ENCODE measurements around the gene TBC1D16.

DNA sequence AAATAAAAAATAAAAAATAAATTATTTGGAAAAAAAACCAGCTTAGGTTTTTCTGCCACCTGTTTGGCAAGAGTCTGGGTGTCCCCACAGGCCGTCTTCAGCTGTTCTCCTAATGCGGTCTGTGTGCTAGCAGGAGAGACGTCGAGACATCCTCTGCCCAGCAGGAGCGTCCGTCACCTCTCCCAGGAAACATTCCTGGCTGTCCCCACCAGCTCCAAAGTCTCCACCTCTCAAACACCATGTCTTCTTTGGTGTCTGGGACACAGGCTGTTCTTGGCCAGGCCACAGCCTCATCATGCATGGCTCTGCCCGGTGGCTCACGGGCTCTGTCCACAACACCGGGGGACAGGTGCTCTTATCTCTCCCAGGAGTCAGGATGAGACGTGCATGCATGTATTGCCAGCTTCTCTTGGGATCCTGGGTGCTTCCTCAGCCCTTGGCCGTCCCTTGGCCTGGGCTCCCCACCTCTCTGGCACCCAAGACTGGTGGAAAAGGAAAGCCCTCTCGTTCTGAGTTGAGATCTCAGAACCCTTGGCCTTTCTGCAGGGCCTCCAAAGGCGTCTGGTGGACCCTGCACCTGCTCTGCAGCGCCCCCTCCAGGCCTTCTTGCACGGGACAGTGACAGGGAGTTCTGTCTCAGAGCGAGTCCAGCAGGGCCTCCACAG lies 111.6 kb downstream of the TBC1D16 start:
- TF ChIP-seq, protein P1, sequence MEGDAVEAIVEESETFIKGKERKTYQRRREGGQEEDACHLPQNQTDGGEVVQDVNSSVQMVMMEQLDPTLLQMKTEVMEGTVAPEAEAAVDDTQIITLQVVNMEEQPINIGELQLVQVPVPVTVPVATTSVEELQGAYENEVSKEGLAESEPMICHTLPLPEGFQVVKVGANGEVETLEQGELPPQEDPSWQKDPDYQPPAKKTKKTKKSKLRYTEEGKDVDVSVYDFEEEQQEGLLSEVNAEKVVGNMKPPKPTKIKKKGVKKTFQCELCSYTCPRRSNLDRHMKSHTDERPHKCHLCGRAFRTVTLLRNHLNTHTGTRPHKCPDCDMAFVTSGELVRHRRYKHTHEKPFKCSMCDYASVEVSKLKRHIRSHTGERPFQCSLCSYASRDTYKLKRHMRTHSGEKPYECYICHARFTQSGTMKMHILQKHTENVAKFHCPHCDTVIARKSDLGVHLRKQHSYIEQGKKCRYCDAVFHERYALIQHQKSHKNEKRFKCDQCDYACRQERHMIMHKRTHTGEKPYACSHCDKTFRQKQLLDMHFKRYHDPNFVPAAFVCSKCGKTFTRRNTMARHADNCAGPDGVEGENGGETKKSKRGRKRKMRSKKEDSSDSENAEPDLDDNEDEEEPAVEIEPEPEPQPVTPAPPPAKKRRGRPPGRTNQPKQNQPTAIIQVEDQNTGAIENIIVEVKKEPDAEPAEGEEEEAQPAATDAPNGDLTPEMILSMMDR (IDR thresholded peaks at IDR 0.05): no peak
- TF ChIP-seq EZH2 (IDR thresholded peaks at IDR 0.05; ENCODE audit: borderline replicate concordance, insufficient read depth, low read depth, low read length, poor library complexity, severe bottlenecking): no peak

Data from B cell (primary cell).